Nephron (organoid): Measurements from ENCODE around the gene RTN4RL1.
A peak's percentile ranks its signal among the peaks of the same experiment; 100 is the strongest.

Source experiments
- H3K27ac Mint-ChIP-seq, 3 experiments: 2 replicates each; pipeline ENCODE4 v1.8.0; 2020; ENCODE audit warnings: mixed read lengths in 3 of 3, mild to moderate bottlenecking in 2 of 3, moderate library complexity in 1 of 3
- H3K27me3 Mint-ChIP-seq: 2 replicates; pipeline ENCODE4 v1.8.0; 2021; ENCODE audit warnings: low read depth, mild to moderate bottlenecking, moderate library complexity, mixed read lengths
- H3K36me3 Mint-ChIP-seq: 2 replicates; pipeline ENCODE4 v1.8.0; 2020; ENCODE audit warnings: low read depth, mixed read lengths
- H3K4me1 Mint-ChIP-seq: 2 replicates; pipeline ENCODE4 v1.8.0; 2020; ENCODE audit warnings: mixed read lengths
- H3K4me3 Mint-ChIP-seq, 3 experiments: 2 replicates each; pipeline ENCODE4 v1.8.0; 2020; ENCODE audit warnings: mild to moderate bottlenecking in 3 of 3, mixed read lengths in 3 of 3, moderate library complexity in 2 of 3
- H3K9me3 Mint-ChIP-seq: 2 replicates; pipeline ENCODE4 v1.8.0; 2020; ENCODE audit warnings: mixed read lengths
- TF ChIP-seq, protein P1 (sequence below), 3 experiments: fragments of 200-600 bp; sonication (generic); IDR thresholded peaks; one replicate each; pipeline ENCODE4 v1.5.0; 2021; ENCODE audit warnings: antibody characterized with exemption in 3 of 3; ENCODE audit not compliant: unreplicated experiment in 3 of 3

Gene RTN4RL1

GRCh38 chr17:1908699-1909309, 116.3 kb downstream of the RTN4RL1 start:
- TF ChIP-seq, protein P1, sequence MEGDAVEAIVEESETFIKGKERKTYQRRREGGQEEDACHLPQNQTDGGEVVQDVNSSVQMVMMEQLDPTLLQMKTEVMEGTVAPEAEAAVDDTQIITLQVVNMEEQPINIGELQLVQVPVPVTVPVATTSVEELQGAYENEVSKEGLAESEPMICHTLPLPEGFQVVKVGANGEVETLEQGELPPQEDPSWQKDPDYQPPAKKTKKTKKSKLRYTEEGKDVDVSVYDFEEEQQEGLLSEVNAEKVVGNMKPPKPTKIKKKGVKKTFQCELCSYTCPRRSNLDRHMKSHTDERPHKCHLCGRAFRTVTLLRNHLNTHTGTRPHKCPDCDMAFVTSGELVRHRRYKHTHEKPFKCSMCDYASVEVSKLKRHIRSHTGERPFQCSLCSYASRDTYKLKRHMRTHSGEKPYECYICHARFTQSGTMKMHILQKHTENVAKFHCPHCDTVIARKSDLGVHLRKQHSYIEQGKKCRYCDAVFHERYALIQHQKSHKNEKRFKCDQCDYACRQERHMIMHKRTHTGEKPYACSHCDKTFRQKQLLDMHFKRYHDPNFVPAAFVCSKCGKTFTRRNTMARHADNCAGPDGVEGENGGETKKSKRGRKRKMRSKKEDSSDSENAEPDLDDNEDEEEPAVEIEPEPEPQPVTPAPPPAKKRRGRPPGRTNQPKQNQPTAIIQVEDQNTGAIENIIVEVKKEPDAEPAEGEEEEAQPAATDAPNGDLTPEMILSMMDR (IDR thresholded peaks at IDR 0.05; ENCODE audit: unreplicated experiment in 3 of 3) = peak; percentile 74 to 88 (median 83)
- H3K4me1 Mint-ChIP-seq = peaks cover 44% of the 10 kb centered on the region
- H3K27me3 Mint-ChIP-seq = peaks cover 76% of the 10 kb centered on the region
- peak overlapping the region; percentile 77 to 82 (median 81) for H3K4me3 Mint-ChIP-seq
- no peak overlapping the region for H3K27ac Mint-ChIP-seq
- no peaks in the 10 kb centered on the region for H3K9me3 Mint-ChIP-seq
- H3K36me3 Mint-ChIP-seq = no peaks in the 10 kb centered on the region

GRCh38 chr17:1907909-1908698, 117.0 kb downstream of the RTN4RL1 start:
- H3K4me3 Mint-ChIP-seq = peak overlapping the region; percentile 77 to 82 (median 81)

GRCh38 chr17:1907216-1907631, 117.9 kb downstream of the RTN4RL1 start:
- Mint-ChIP-seq H3K4me3 (peak overlapping the region in 2 of 3 experiments; percentile 49 to 67), H3K36me3 (no peaks in the 10 kb centered on the region), H3K27ac (peak overlapping the region in 1 of 3 experiments; percentile 11), H3K27me3 (peaks cover 71% of the 10 kb centered on the region), H3K9me3 (no peaks in the 10 kb centered on the region), H3K4me1 (peaks cover 44% of the 10 kb centered on the region)
- TF ChIP-seq, protein P1 (IDR thresholded peaks at IDR 0.05; ENCODE audit: unreplicated experiment in 3 of 3) = no peak

More at GRCh38 chr17:1907909-1908698, 117.0 kb downstream of the RTN4RL1 start:
- Mint-ChIP-seq H3K27ac (peak overlapping the region in 1 of 3 experiments; percentile 43), H3K36me3 (no peaks in the 10 kb centered on the region), H3K27me3 (peaks cover 79% of the 10 kb centered on the region), H3K4me1 (peaks cover 44% of the 10 kb centered on the region), H3K9me3 (no peaks in the 10 kb centered on the region)
- TF ChIP-seq, protein P1 (IDR thresholded peaks at IDR 0.05; ENCODE audit: unreplicated experiment in 3 of 3) = no peak

- Mint-ChIP-seq H3K36me3 (no peaks in the 10 kb centered on the region), H3K27ac (peak overlapping the region in 2 of 3 experiments; percentile 11), H3K4me1 (peaks cover 42% of the 10 kb centered on the region), H3K9me3 (no peaks in the 10 kb centered on the region), H3K27me3 (peaks cover 66% of the 10 kb centered on the region), H3K4me3 (peak overlapping the region in 2 of 3 experiments; percentile 40 to 67)
- TF ChIP-seq, protein P1 (IDR thresholded peaks at IDR 0.05; ENCODE audit: unreplicated experiment in 3 of 3) = peak in 1 of 3 experiments; percentile 12
Observed at GRCh38 chr17:1906662-1907101, 118.5 kb downstream of the RTN4RL1 start.

DNA sequence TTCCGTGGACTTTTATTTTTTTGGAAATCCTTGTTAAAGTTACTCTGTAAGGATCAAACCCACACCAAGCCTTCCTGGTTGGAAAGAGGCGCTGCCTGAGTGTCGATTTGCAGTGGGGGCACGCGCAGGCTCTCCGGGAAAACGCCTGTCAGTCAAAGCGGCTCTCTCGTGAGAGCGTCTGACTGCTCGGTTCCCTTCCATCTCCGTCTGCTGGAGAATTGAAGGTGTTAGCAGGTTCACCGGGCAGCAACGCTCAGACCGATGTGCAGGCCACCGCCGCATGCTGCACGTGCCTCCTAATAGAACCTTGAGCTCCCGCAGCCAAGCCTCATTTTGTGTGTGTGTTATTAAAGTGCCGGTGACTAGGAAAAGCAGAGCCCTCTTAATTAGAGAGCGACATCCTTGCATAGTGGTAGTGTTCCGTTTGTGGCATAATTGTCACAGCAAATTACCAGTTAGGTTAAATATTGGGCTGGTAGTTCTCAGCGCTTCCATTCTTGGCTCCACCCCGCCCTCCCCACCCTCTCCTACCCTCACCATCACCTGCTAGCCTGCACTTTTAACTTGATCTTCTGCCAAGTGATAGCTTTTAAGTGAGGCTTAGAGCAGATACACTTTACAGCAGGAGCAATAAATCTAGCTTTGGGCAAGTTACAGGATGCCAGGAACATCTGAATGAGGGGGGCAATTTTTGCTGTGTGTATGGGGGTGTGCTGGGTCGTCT, 119.8 kb downstream of the RTN4RL1 start:
- H3K4me3 Mint-ChIP-seq = peak overlapping the region; percentile 35 to 65 (median 35)
- peak overlapping the region in 2 of 3 experiments; percentile 15 to 32 for H3K27ac Mint-ChIP-seq
- H3K4me1 Mint-ChIP-seq = peaks cover 39% of the 10 kb centered on the region
- no peaks in the 10 kb centered on the region for H3K9me3 Mint-ChIP-seq
- TF ChIP-seq, protein P1 (IDR thresholded peaks at IDR 0.05; ENCODE audit: unreplicated experiment in 3 of 3) = no peak
- H3K27me3 Mint-ChIP-seq = peaks cover 59% of the 10 kb centered on the region
- H3K36me3 Mint-ChIP-seq = no peaks in the 10 kb centered on the region
